Osteoblast (primary cell): ENCODE measurements around the gene DEPP1. TPM values are rescaled to one million over a fixed set of nuclear protein-coding genes. Genes with fewer than 3 reads are reported as not detected.
A peak's percentile ranks its signal among the peaks of the same experiment; 100 is the strongest.

ENCODE experiments used
- DNase-seq: peaks from one replicate; pipeline ENCODE4 v3.0.0; 2011; ENCODE audit warnings: low spot score, mixed read lengths; ENCODE audit not compliant: insufficient read length; ENCODE audit errors: missing footprints
- H2AFZ ChIP-seq: 2 replicates; pipeline ENCODE4 v1.6.0; 2011; ENCODE audit warnings: mild to moderate bottlenecking, low read length
- H3K27ac ChIP-seq: 2 replicates; pipeline ENCODE4 v1.5.1; 2011; ENCODE audit warnings: mild to moderate bottlenecking, low read depth, low read length, moderate library complexity
- H3K27me3 ChIP-seq: 2 replicates; pipeline ENCODE4 v1.6.0; 2012; ENCODE audit warnings: mild to moderate bottlenecking, control low read depth, inconsistent platforms, low read length, moderate library complexity; ENCODE audit not compliant: insufficient read depth
- H3K36me3 ChIP-seq: 2 replicates; pipeline ENCODE4 v1.5.1; 2011; ENCODE audit warnings: mild to moderate bottlenecking, low read length, control low read depth, moderate library complexity; ENCODE audit not compliant: insufficient read depth
- H3K4me1 ChIP-seq: 2 replicates; pipeline ENCODE4 v1.5.1; 2011; ENCODE audit warnings: mild to moderate bottlenecking, low read length, control low read depth, moderate library complexity; ENCODE audit not compliant: insufficient read depth
- H3K4me2 ChIP-seq: 2 replicates; pipeline ENCODE4 v1.6.0; 2011; ENCODE audit warnings: mild to moderate bottlenecking, low read length; ENCODE audit not compliant: insufficient read depth
- H3K4me3 ChIP-seq: fragments of 200-600 bp; sonication (generic); 3 replicates; pipeline ENCODE4 v1.5.1; 2012; ENCODE audit warnings: mild to moderate bottlenecking, low read length, inconsistent platforms; ENCODE audit not compliant: insufficient read depth
- H3K79me2 ChIP-seq: 2 replicates; pipeline ENCODE4 v1.6.0; 2012; ENCODE audit warnings: mild to moderate bottlenecking, low read length, control low read depth, inconsistent platforms; ENCODE audit not compliant: insufficient read depth
- H3K9me3 ChIP-seq: 2 replicates; pipeline ENCODE4 v1.5.1; 2011; ENCODE audit warnings: low read depth, low read length, control low read depth
- H4K20me1 ChIP-seq: 2 replicates; pipeline ENCODE4 v1.6.0; 2012; ENCODE audit warnings: mild to moderate bottlenecking, low read length, control low read depth; ENCODE audit not compliant: insufficient read depth
- CTCF ChIP-seq: IDR thresholded peaks from 2 replicates; pipeline ENCODE4 v1.5.1; 2011; ENCODE audit warnings: mild to moderate bottlenecking, low read depth, low read length, moderate library complexity; ENCODE audit errors: extremely low read depth
- total RNA-seq: library from RNA; depleted of rRNA; stranded (reverse); fragments of >200 nt; gene quantifications from 2 replicates; pipeline ENCODE4 v1.2.3, GENCODE V29; 2012

The DEPP1 gene
- total RNA-seq, 1 donor, result 87.6 TPM

GRCh38 chr10:44946205-44946604, 32.4 kb downstream of the DEPP1 start:
- TF ChIP-seq CTCF, result no peak
- Histone ChIP-seq H2AFZ (peak overlapping the region; percentile 57), H3K36me3 (no peaks in the 10 kb centered on the region), H3K27ac (no peak overlapping the region), H3K4me1 (peaks cover 11% of the 10 kb centered on the region), H3K4me3 (peak overlapping the region; percentile 43), H4K20me1 (no peaks in the 10 kb centered on the region), H3K79me2 (no peaks in the 10 kb centered on the region), H3K27me3 (no peaks in the 10 kb centered on the region), H3K4me2 (peak overlapping the region; percentile 66), H3K9me3 (no peaks in the 10 kb centered on the region)
- no peak for DNase-seq

GRCh38 chr10:44944354-44944753, 34.3 kb downstream of the DEPP1 start:
- no peak for TF ChIP-seq CTCF
- H3K27me3 ChIP-seq, result no peaks in the 10 kb centered on the region
- no peak overlapping the region for H3K4me2 ChIP-seq

GRCh38 chr10:44939691-44940401, 38.8 kb downstream of the DEPP1 start:
- no peak overlapping the region for H3K4me2 ChIP-seq
- H3K9me3 ChIP-seq, result no peaks in the 10 kb centered on the region
- H3K36me3 ChIP-seq, result no peaks in the 10 kb centered on the region
- no peak overlapping the region for H3K27ac ChIP-seq
- no peaks in the 10 kb centered on the region for H4K20me1 ChIP-seq
- H2AFZ ChIP-seq, result no peak overlapping the region
- H3K4me1 ChIP-seq, result peaks cover 6% of the 10 kb centered on the region
- H3K79me2 ChIP-seq, result no peaks in the 10 kb centered on the region
- H3K4me3 ChIP-seq, result no peak overlapping the region
- no peak for DNase-seq
- no peaks in the 10 kb centered on the region for H3K27me3 ChIP-seq
- TF ChIP-seq CTCF, result no peak

More at GRCh38 chr10:44944354-44944753, 34.3 kb downstream of the DEPP1 start:
- no peak overlapping the region for H2AFZ ChIP-seq
- H3K9me3 ChIP-seq, result no peaks in the 10 kb centered on the region
- peaks cover 11% of the 10 kb centered on the region for H3K4me1 ChIP-seq
- H3K36me3 ChIP-seq, result no peaks in the 10 kb centered on the region
- no peak overlapping the region for H3K27ac ChIP-seq
- H4K20me1 ChIP-seq, result no peaks in the 10 kb centered on the region
- H3K4me3 ChIP-seq, result no peak overlapping the region
- no peak for DNase-seq
- no peaks in the 10 kb centered on the region for H3K79me2 ChIP-seq

GRCh38 chr10:44938956-44939355, 39.7 kb downstream of the DEPP1 start:
- Histone ChIP-seq H3K4me2 (no peak overlapping the region), H3K4me3 (no peak overlapping the region), H4K20me1 (no peaks in the 10 kb centered on the region), H3K27me3 (no peaks in the 10 kb centered on the region), H3K27ac (no peak overlapping the region), H3K79me2 (no peaks in the 10 kb centered on the region), H3K4me1 (peaks cover 10% of the 10 kb centered on the region), H3K9me3 (no peaks in the 10 kb centered on the region), H2AFZ (no peak overlapping the region), H3K36me3 (no peaks in the 10 kb centered on the region)
- TF ChIP-seq CTCF, result no peak
- peak; percentile 56 for DNase-seq
